Breast epithelium (tissue), 3 donors: Measurements from ENCODE around the gene MTA1.

Source experiments
- CTCF ChIP-seq, 3 donors: fragments of 450-650 bp; IDR thresholded peaks; one replicate each; pipeline ENCODE4 v1.5.1; 2016 to 2017; ENCODE audit warnings: antibody characterized with exemption in 3 of 3, mild to moderate bottlenecking in 3 of 3, moderate library complexity in 3 of 3
- POLR2A ChIP-seq: fragments of 450-650 bp; IDR thresholded peaks from one replicate; pipeline ENCODE4 v1.6.1; 2016; ENCODE audit warnings: antibody characterized with exemption, mild to moderate bottlenecking, moderate library complexity

DNA sequence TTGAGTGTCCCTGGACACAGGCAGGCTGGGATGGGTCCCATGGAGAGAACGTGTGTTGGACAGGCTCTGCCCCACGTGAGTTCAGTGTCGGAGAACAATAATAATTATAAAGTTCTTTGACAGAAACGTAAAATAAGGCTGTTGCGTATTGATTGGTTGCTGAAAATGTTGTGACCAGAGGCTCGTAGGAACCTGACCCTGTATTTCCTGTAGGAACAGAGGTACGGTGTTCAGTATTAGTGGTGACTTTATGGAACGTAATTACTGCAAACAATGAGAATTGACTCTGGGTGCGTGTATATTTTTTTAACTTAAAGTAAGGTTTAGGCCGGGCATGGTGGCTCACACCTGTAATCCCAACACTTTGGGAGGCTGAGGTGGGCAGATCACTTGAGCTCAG, 7.8 kb downstream of the MTA1 start:
- TF ChIP-seq CTCF (IDR thresholded peaks at IDR 0.05) (no peak), POLR2A (no peak)
